Stimulated activated naive CD4-positive, alpha-beta T cell (primary cell): Measurements from ENCODE around the gene ADGRE3.
"Not testable (repeated sequence)": the region's sequence is repeated elsewhere in the genome, so short reads cannot be mapped to it uniquely, and the experiment has no call there.

Experiments used
- DNase-seq, 6 experiments: peaks; one replicate each; lab custom pipeline; 2025; lab: John Stamatoyannopoulos, UW

ADGRE3 gene

GRCh38 chr19:14661372-14661924, 13.2 kb downstream of the ADGRE3 start:
- DNase-seq, result no peak

- no peak for DNase-seq
Observed at GRCh38 chr19:14659874-14660489, 14.7 kb downstream of the ADGRE3 start.

- no peak for DNase-seq
Observed at GRCh38 chr19:14655726-14656125, 18.9 kb downstream of the ADGRE3 start.

GRCh38 chr19:14654786-14655560, 19.7 kb downstream of the ADGRE3 start:
- no peak for DNase-seq

GRCh38 chr19:14650161-14650560, 24.5 kb downstream of the ADGRE3 start:
- DNase-seq, result no peak

GRCh38 chr19:14649020-14649419, 25.6 kb downstream of the ADGRE3 start:
- DNase-seq, result no peak

- no peak for DNase-seq
Observed at GRCh38 chr19:14648506-14648905, 26.1 kb downstream of the ADGRE3 start.

- no peak for DNase-seq
Observed at GRCh38 chr19:14639536-14640277, 34.9 kb downstream of the ADGRE3 start.

- DNase-seq, result no peak
Observed at GRCh38 chr19:14632286-14632685, 42.4 kb downstream of the ADGRE3 start.

- no peak for DNase-seq
Observed at GRCh38 chr19:14629557-14629956, 45.1 kb downstream of the ADGRE3 start.

GRCh38 chr19:14624491-14624890, 50.2 kb downstream of the ADGRE3 start:
- DNase-seq, result not testable (repeated sequence)

- DNase-seq, result no peak
Observed at GRCh38 chr19:14619404-14619803, 55.2 kb downstream of the ADGRE3 start.

GRCh38 chr19:14616407-14616806, 58.2 kb downstream of the ADGRE3 start:
- no peak for DNase-seq

GRCh38 chr19:14615623-14616022, 59.0 kb downstream of the ADGRE3 start:
- DNase-seq, result no peak

- DNase-seq, result no peak
Observed at GRCh38 chr19:14614099-14614412, 60.6 kb downstream of the ADGRE3 start.

GRCh38 chr19:14613399-14614098, 61.1 kb downstream of the ADGRE3 start:
- DNase-seq, result not testable (repeated sequence)

GRCh38 chr19:14612657-14613056, 62.0 kb downstream of the ADGRE3 start:
- no peak for DNase-seq

GRCh38 chr19:14612242-14612641, 62.4 kb downstream of the ADGRE3 start:
- DNase-seq, result not testable (repeated sequence)

- no peak for DNase-seq
Observed at GRCh38 chr19:14611051-14611450, 63.6 kb downstream of the ADGRE3 start.

GRCh38 chr19:14606627-14607026, 68.0 kb downstream of the ADGRE3 start:
- DNase-seq, result no peak

GRCh38 chr19:14603990-14604387, 70.7 kb downstream of the ADGRE3 start:
- DNase-seq, result no peak

GRCh38 chr19:14599548-14600147, 75.0 kb downstream of the ADGRE3 start:
- no peak for DNase-seq
